ENCODE measurements around the gene HIF1AN. TPM values are rescaled to one million over a fixed set of nuclear protein-coding genes. Genes with fewer than 3 reads are reported as not detected.

HIF1AN gene
- total RNA-seq, 4 donors from 2014 or later = 9.1 to 15.4 (median 11.1) TPM

GRCh38 chr10:100510533-100511308 lies 25.0 kb upstream of the HIF1AN start:
- intact Hi-C loops (cut with DNase I) = no loop called here
- no peaks in the 10 kb centered on the region for H3K27me3 ChIP-seq
- no peaks in the 10 kb centered on the region for H3K36me3 ChIP-seq
- no peaks in the 10 kb centered on the region for H3K9me3 ChIP-seq
- no peak overlapping the region for H3K27ac ChIP-seq
- 79 to 84% methylated on average over 7 of the region's 7 CpGs for WGBS, 2 donors
- no peaks in the 10 kb centered on the region for H3K4me1 ChIP-seq
- TF ChIP-seq POLR2A (IDR thresholded peaks at IDR 0.05) (no peak), CTCF (IDR thresholded peaks at IDR 0.05) (no peak)
- no peak overlapping the region for H3K4me3 ChIP-seq (replicated peaks in 1 of 3)
- DNase-seq = peak; percentile 59 to 71

GRCh38 chr10:100515612-100516011 lies 20.1 kb upstream of the HIF1AN start:
- Histone ChIP-seq H3K4me1 (peaks cover 10 to 13% of the 10 kb centered on the region in 2 donors), H3K9me3 (no peaks in the 10 kb centered on the region), H3K27me3 (no peaks in the 10 kb centered on the region), H3K4me3 (replicated peaks in 1 of 3) (no peak overlapping the region), H3K27ac (no peak overlapping the region), H3K36me3 (no peaks in the 10 kb centered on the region)
- 94 to 95% methylated on average over 3 of the region's 3 CpGs for WGBS, 2 donors
- TF ChIP-seq CTCF (IDR thresholded peaks at IDR 0.05) (no peak), POLR2A (IDR thresholded peaks at IDR 0.05) (no peak)
- intact Hi-C loops (cut with DNase I) = no loop called here
- no peak for DNase-seq

GRCh38 chr10:100516847-100517246 lies 18.9 kb upstream of the HIF1AN start:
- Histone ChIP-seq H3K27ac (no peak overlapping the region), H3K9me3 (no peaks in the 10 kb centered on the region), H3K4me3 (replicated peaks in 1 of 3) (no peak overlapping the region), H3K36me3 (no peaks in the 10 kb centered on the region), H3K27me3 (no peaks in the 10 kb centered on the region), H3K4me1 (peaks cover 10 to 13% of the 10 kb centered on the region in 2 donors)
- TF ChIP-seq POLR2A (IDR thresholded peaks at IDR 0.05) (no peak), CTCF (IDR thresholded peaks at IDR 0.05) (no peak)
- intact Hi-C loops (cut with DNase I) = no loop called here
- 86 to 90% methylated on average over 2 of the region's 2 CpGs for WGBS, 2 donors
- no peak for DNase-seq

- peak overlapping the region in 1 of 3 donors; percentile 39 for H3K4me3 ChIP-seq (replicated peaks in 1 of 3)
- peak; percentile 66 to 68 for DNase-seq
- peaks cover 2 to 9% of the 10 kb centered on the region in 2 donors for H3K36me3 ChIP-seq
- H3K9me3 ChIP-seq = no peaks in the 10 kb centered on the region
- no peak overlapping the region for H3K27ac ChIP-seq
- H3K27me3 ChIP-seq = no peaks in the 10 kb centered on the region
- WGBS, 2 donors = 8 to 11% methylated on average over 7 of the region's 7 CpGs
- TF ChIP-seq CTCF (IDR thresholded peaks at IDR 0.05) (peak in 5 of 6 experiments; percentile 29 to 70 (median 57)), POLR2A (IDR thresholded peaks at IDR 0.05) (no peak)
- intact Hi-C loops (cut with DNase I) = no loop called here
- peaks cover 10 to 13% of the 10 kb centered on the region in 2 donors for H3K4me1 ChIP-seq
Measured at GRCh38 chr10:100518761-100519241, 16.9 kb upstream of the HIF1AN start.
